ENCODE data around the gene VASP. TPM values are rescaled to one million over a fixed set of nuclear protein-coding genes. Genes with fewer than 3 reads are reported as not detected.
A peak's percentile ranks its signal among the peaks of the same experiment; 100 is the strongest.

VASP gene
- polyA plus RNA-seq, 3 donors: 132 to 154 (median 144) TPM

DNA sequence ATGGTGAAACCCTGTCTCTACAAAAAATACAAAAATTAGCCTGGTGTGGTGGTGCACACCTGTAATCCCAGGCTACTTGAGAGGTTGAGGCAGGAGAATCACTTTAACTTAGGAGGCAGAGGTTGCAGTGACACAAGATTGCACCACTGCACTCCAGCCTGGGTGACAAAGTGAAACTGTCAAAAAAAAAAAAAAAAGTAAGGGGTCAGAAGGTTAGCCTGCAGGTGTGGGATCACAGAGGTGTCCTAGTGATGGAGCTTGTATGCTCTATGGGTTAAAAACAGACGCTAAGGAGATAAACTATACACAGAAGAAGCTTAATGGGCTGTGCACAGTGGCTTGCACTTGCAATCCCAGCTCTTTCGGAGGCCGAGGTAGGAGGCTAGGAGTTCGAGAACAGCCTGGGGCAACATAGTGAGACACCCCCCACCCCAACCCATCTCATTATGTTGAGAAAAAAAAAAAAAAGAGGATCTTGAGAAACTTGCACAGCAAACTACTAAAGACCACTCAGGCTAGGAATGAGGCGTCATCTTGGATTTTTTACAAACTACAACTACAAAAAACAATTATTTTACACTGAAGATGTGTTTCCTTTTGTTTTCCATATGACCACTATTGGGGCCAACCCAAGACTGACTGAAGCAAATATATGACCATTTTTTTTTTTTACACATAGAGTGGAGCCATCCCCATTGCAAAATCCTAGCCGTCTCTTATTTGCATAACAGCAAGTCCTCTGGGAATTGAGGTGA lies 31.6 kb upstream of the VASP start:
- WGBS (ENCODE audit: insufficient coverage): no CpG with 5 or more reads among the region's 6 CpGs
- H3K27ac ChIP-seq (ENCODE audit: low read depth in 1 of 2, low read length in 2 of 2): no peak overlapping the region
- no peak overlapping the region for H2AFZ ChIP-seq (ENCODE audit: insufficient read depth, low read depth, low read length, poor library complexity, severe bottlenecking)
- H3K4me2 ChIP-seq (replicated peaks; ENCODE audit: extremely low read depth, low read length, poor library complexity, severe bottlenecking): no peak overlapping the region
- H4K20me1 ChIP-seq (ENCODE audit: insufficient read depth, low read length): peaks cover 46% of the 10 kb centered on the region
- peaks cover 33 to 39% of the 10 kb centered on the region in 2 donors for H3K4me1 ChIP-seq (ENCODE audit: control insufficient read depth in 1 of 2, insufficient read depth in 2 of 2, low read length in 2 of 2)
- H3K36me3 ChIP-seq (replicated peaks in 1 of 2; ENCODE audit: control insufficient read depth in 1 of 2, insufficient read depth in 2 of 2, low read length in 2 of 2): peaks cover 0 to 9% of the 10 kb centered on the region in 2 donors
- Mint-ChIP-seq H3K27ac (peak overlapping the region in 6 of 7 donors; percentile 9 to 89 (median 36)), H3K9me3 (peaks cover 8 to 37% (median 24%) of the 10 kb centered on the region in 7 donors), H3K27me3 (ENCODE audit: low read depth in 3 of 3) (peaks cover 63 to 70% (median 65%) of the 10 kb centered on the region in 3 donors), H3K4me1 (peaks cover 51% of the 10 kb centered on the region), H3K4me3 (peak overlapping the region in 1 of 2 donors; percentile 99), H3K36me3 (peaks cover 33 to 43% of the 10 kb centered on the region in 2 donors)
- H3K9ac ChIP-seq (ENCODE audit: insufficient read depth, low read length, poor library complexity, severe bottlenecking): no peak overlapping the region
- TF ChIP-seq, protein P1, sequence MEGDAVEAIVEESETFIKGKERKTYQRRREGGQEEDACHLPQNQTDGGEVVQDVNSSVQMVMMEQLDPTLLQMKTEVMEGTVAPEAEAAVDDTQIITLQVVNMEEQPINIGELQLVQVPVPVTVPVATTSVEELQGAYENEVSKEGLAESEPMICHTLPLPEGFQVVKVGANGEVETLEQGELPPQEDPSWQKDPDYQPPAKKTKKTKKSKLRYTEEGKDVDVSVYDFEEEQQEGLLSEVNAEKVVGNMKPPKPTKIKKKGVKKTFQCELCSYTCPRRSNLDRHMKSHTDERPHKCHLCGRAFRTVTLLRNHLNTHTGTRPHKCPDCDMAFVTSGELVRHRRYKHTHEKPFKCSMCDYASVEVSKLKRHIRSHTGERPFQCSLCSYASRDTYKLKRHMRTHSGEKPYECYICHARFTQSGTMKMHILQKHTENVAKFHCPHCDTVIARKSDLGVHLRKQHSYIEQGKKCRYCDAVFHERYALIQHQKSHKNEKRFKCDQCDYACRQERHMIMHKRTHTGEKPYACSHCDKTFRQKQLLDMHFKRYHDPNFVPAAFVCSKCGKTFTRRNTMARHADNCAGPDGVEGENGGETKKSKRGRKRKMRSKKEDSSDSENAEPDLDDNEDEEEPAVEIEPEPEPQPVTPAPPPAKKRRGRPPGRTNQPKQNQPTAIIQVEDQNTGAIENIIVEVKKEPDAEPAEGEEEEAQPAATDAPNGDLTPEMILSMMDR (IDR thresholded peaks at IDR 0.05): no peak
- H3K79me2 ChIP-seq (ENCODE audit: insufficient read depth, low read length): no peaks in the 10 kb centered on the region
- peaks cover 21 to 58% of the 10 kb centered on the region in 2 donors for H3K27me3 ChIP-seq (ENCODE audit: control insufficient read depth in 2 of 2, insufficient read depth in 2 of 2, low read length in 2 of 2)
- intact Hi-C loops (cut with micrococcal nuclease): no loop called here
- DNase-seq: peak; percentile 51 to 61 (median 56)
- H3K4me3 ChIP-seq (replicated peaks in 1 of 3; ENCODE audit: low read depth in 2 of 3, low read length in 3 of 3): no peak overlapping the region
- H3K9me3 ChIP-seq (replicated peaks in 1 of 2; ENCODE audit: control insufficient read depth in 1 of 2, insufficient read depth in 1 of 2, low read length in 2 of 2): peaks cover 0 to 12% of the 10 kb centered on the region in 2 donors

DNA sequence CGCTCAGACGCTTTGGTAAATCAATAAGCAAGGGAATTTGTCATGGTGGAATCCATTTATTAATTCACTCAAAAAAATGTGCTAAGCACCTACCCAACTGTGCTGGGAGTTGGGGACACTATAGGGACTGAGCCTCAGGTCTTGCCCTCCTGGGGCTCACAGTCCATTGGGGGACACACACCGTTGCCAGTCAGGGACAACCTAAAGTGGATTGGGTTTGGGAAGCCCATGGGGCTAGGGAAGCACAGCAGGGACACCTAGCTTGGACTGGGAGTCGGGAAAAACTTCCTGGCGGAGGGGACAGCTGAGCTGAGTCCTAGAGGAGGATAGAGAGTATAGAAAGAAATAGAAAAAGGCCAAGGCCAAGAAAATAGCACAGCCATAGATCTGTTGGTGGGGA lies 31.0 kb upstream of the VASP start:
- Histone ChIP-seq H3K4me2 (replicated peaks; ENCODE audit: extremely low read depth, low read length, poor library complexity, severe bottlenecking) (no peak overlapping the region), H3K4me3 (replicated peaks in 1 of 3; ENCODE audit: low read depth in 2 of 3, low read length in 3 of 3) (no peak overlapping the region), H3K27me3 (ENCODE audit: control insufficient read depth in 2 of 2, insufficient read depth in 2 of 2, low read length in 2 of 2) (peaks cover 17 to 52% of the 10 kb centered on the region in 2 donors), H3K4me1 (ENCODE audit: control insufficient read depth in 1 of 2, insufficient read depth in 2 of 2, low read length in 2 of 2) (peaks cover 28 to 33% of the 10 kb centered on the region in 2 donors), H2AFZ (ENCODE audit: insufficient read depth, low read depth, low read length, poor library complexity, severe bottlenecking) (no peak overlapping the region), H3K27ac (ENCODE audit: low read depth in 1 of 2, low read length in 2 of 2) (no peak overlapping the region), H3K9me3 (replicated peaks in 1 of 2; ENCODE audit: control insufficient read depth in 1 of 2, insufficient read depth in 1 of 2, low read length in 2 of 2) (peaks cover 0 to 12% of the 10 kb centered on the region in 2 donors), H3K36me3 (replicated peaks in 1 of 2; ENCODE audit: control insufficient read depth in 1 of 2, insufficient read depth in 2 of 2, low read length in 2 of 2) (peaks cover 0 to 9% of the 10 kb centered on the region in 2 donors), H3K9ac (ENCODE audit: insufficient read depth, low read length, poor library complexity, severe bottlenecking) (no peak overlapping the region), H3K79me2 (ENCODE audit: insufficient read depth, low read length) (no peaks in the 10 kb centered on the region), H4K20me1 (ENCODE audit: insufficient read depth, low read length) (peaks cover 40% of the 10 kb centered on the region)
- TF ChIP-seq, protein P1 (IDR thresholded peaks at IDR 0.05): no peak
- Mint-ChIP-seq H3K27ac (peak overlapping the region; percentile 9 to 84 (median 54)), H3K4me1 (peaks cover 46% of the 10 kb centered on the region), H3K36me3 (peaks cover 28 to 37% of the 10 kb centered on the region in 2 donors), H3K9me3 (peaks cover 6 to 31% (median 19%) of the 10 kb centered on the region in 7 donors), H3K27me3 (ENCODE audit: low read depth in 3 of 3) (peaks cover 58 to 67% (median 64%) of the 10 kb centered on the region in 3 donors), H3K4me3 (peak overlapping the region in 1 of 2 donors; percentile 59)
- peak in 1 of 3 donors; percentile 15 for DNase-seq
- WGBS (ENCODE audit: insufficient coverage): 61% methylated on average over 2 of the region's 5 CpGs
- intact Hi-C loops (cut with micrococcal nuclease): no loop called here
